Naive thymus-derived CD8-positive, alpha-beta T cell (primary cell): ENCODE results near the gene MVK. TPM values are rescaled to one million over a fixed set of nuclear protein-coding genes. Genes with fewer than 3 reads are reported as not detected.

Experiments used
- ATAC-seq, 2 donors: fragments of 150-1000 bp; cut with Tn5 transposase in 1 of 2; sonication (Bioruptor Pico), chemical (Tn5 transposase) in 1 of 2; 1 replicate in 1 of 2; 2 replicates in 1 of 2; pipeline ENCODE4 v1.10.0; 2021; ENCODE audit warnings: mild to moderate bottlenecking in 2 of 2, moderate library complexity in 2 of 2
- POLR2A ChIA-PET: fragments of 350-600 bp; sonication (Branson Sonifier 250); formaldehyde crosslinking; loops from one replicate; lab custom pipeline; 2021; ENCODE audit warnings: antibody characterized with exemption; lab: Charles Lee
- DNase-seq, 10 donors: peaks; one replicate each; pipeline versions ENCODE4 v3.0.0 to v3.0.0-alpha.2; 2020 to 2022
- H3K27ac Mint-ChIP-seq, 10 donors: one replicate each; pipeline ENCODE4 v1.8.0; 2020 to 2022; ENCODE audit warnings: mild to moderate bottlenecking in 10 of 10, mixed read lengths in 10 of 10, moderate library complexity in 4 of 10, inconsistent platforms in 1 of 10
- H3K27me3 Mint-ChIP-seq, 5 donors: one replicate each; pipeline ENCODE4 v1.8.0; 2021 to 2022; ENCODE audit warnings: mixed read lengths in 5 of 5
- H3K36me3 Mint-ChIP-seq, 3 donors: one replicate each; pipeline ENCODE4 v1.8.0; 2020 to 2022; ENCODE audit warnings: mixed read lengths in 3 of 3, mild to moderate bottlenecking in 2 of 3, inconsistent platforms in 1 of 3
- H3K4me1 Mint-ChIP-seq, 4 donors: one replicate each; pipeline ENCODE4 v1.8.0; 2021 to 2022; ENCODE audit warnings: mixed read lengths in 4 of 4
- H3K4me3 Mint-ChIP-seq, 10 donors: one replicate each; pipeline ENCODE4 v1.8.0; 2020 to 2022; ENCODE audit warnings: mild to moderate bottlenecking in 10 of 10, mixed read lengths in 10 of 10, moderate library complexity in 6 of 10, inconsistent platforms in 1 of 10
- H3K9me3 Mint-ChIP-seq, 9 donors: one replicate each; pipeline ENCODE4 v1.8.0; 2020 to 2022; ENCODE audit warnings: mixed read lengths in 9 of 9, mild to moderate bottlenecking in 3 of 9, inconsistent platforms in 1 of 9, moderate library complexity in 1 of 9
- polyA plus RNA-seq, 3 donors: library from polyadenylated mRNA; unstranded; fragments of 300-500 nt; fragmentation: Illumina TruSeq; gene quantifications; one replicate each; pipeline ENCODE4 v1.2.3, GENCODE V29; 2021
- total RNA-seq, 8 experiments: library from RNA in 2 of 8; stranded (reverse) in 2 of 8; gene quantifications; one replicate each; pipeline ENCODE4 v1.2.3 and lab custom pipeline; 2021 to 2026

MVK gene
- total and polyA plus RNA-seq, 5 experiments from 2014 or later, result 2.6 to 11.5 (median 3.6) TPM

GRCh38 chr12:109608270-109608669 is 34.7 kb downstream of the MVK start:
- peaks cover 0 to 50% (median 18%) of the 10 kb centered on the region in 5 donors for H3K27me3 Mint-ChIP-seq
- no peaks in the 10 kb centered on the region for H3K9me3 Mint-ChIP-seq
- ATAC-seq, result no peak
- DNase-seq, result no peak
- H3K4me1 Mint-ChIP-seq, result no peaks in the 10 kb centered on the region
- no peaks in the 10 kb centered on the region for H3K36me3 Mint-ChIP-seq
- H3K4me3 Mint-ChIP-seq, result no peak overlapping the region
- POLR2A ChIA-PET, result no interaction called here
- no peak overlapping the region for H3K27ac Mint-ChIP-seq

GRCh38 chr12:109608793-109609192 is 35.2 kb downstream of the MVK start:
- Mint-ChIP-seq H3K27me3 (peaks cover 0 to 50% (median 18%) of the 10 kb centered on the region in 5 donors), H3K4me1 (no peaks in the 10 kb centered on the region), H3K27ac (no peak overlapping the region), H3K36me3 (no peaks in the 10 kb centered on the region), H3K4me3 (no peak overlapping the region), H3K9me3 (no peaks in the 10 kb centered on the region)
- no peak for ATAC-seq
- POLR2A ChIA-PET, result no interaction called here
- no peak for DNase-seq

- POLR2A ChIA-PET, result no interaction called here
- H3K27me3 Mint-ChIP-seq, result peaks cover 0 to 50% (median 18%) of the 10 kb centered on the region in 5 donors
- no peak for ATAC-seq
Measured at GRCh38 chr12:109609342-109609741, 35.7 kb downstream of the MVK start.

GRCh38 chr12:109610523-109610922 is 36.9 kb downstream of the MVK start:
- ATAC-seq, result no peak
- Mint-ChIP-seq H3K4me3 (no peak overlapping the region), H3K27me3 (peaks cover 3 to 52% (median 18%) of the 10 kb centered on the region in 5 donors), H3K27ac (no peak overlapping the region), H3K9me3 (no peaks in the 10 kb centered on the region), H3K4me1 (no peaks in the 10 kb centered on the region), H3K36me3 (no peaks in the 10 kb centered on the region)
- POLR2A ChIA-PET, result no interaction called here
- no peak for DNase-seq

More at GRCh38 chr12:109609342-109609741, 35.7 kb downstream of the MVK start:
- Mint-ChIP-seq H3K4me1 (no peaks in the 10 kb centered on the region), H3K4me3 (no peak overlapping the region), H3K27ac (peak overlapping the region in 1 of 10 donors; percentile 24), H3K9me3 (no peaks in the 10 kb centered on the region), H3K36me3 (no peaks in the 10 kb centered on the region)
- DNase-seq, result no peak

- H3K4me3 Mint-ChIP-seq, result no peak overlapping the region
- no peaks in the 10 kb centered on the region for H3K36me3 Mint-ChIP-seq
- POLR2A ChIA-PET, result no interaction called here
- DNase-seq, result no peak
- ATAC-seq, result no peak
- peaks cover 3 to 53% (median 20%) of the 10 kb centered on the region in 5 donors for H3K27me3 Mint-ChIP-seq
- no peaks in the 10 kb centered on the region for H3K4me1 Mint-ChIP-seq
- no peaks in the 10 kb centered on the region for H3K9me3 Mint-ChIP-seq
- no peak overlapping the region for H3K27ac Mint-ChIP-seq
Measured at GRCh38 chr12:109611223-109611622, 37.6 kb downstream of the MVK start.

- no peak for ATAC-seq
- no peak overlapping the region for H3K4me3 Mint-ChIP-seq
- DNase-seq, result no peak
- POLR2A ChIA-PET, result interaction anchor here (0.7 kb wide), 1 partner anchor 59 kb away, joined by 5 read pairs; no protein-coding TSS in a partner anchor
- no peaks in the 10 kb centered on the region for H3K4me1 Mint-ChIP-seq
- H3K36me3 Mint-ChIP-seq, result no peaks in the 10 kb centered on the region
- H3K9me3 Mint-ChIP-seq, result no peaks in the 10 kb centered on the region
- H3K27me3 Mint-ChIP-seq, result peaks cover 3 to 58% (median 25%) of the 10 kb centered on the region in 5 donors
- H3K27ac Mint-ChIP-seq, result no peak overlapping the region
Measured at GRCh38 chr12:109612003-109612402, 38.4 kb downstream of the MVK start.

- peaks cover 3 to 51% (median 21%) of the 10 kb centered on the region in 5 donors for H3K27me3 Mint-ChIP-seq
- no peak for DNase-seq
- H3K9me3 Mint-ChIP-seq, result no peaks in the 10 kb centered on the region
- H3K4me1 Mint-ChIP-seq, result no peaks in the 10 kb centered on the region
- H3K36me3 Mint-ChIP-seq, result no peaks in the 10 kb centered on the region
- no peak overlapping the region for H3K4me3 Mint-ChIP-seq
- H3K27ac Mint-ChIP-seq, result no peak overlapping the region
- POLR2A ChIA-PET, result interaction anchor here (0.7 kb wide), 1 partner anchor 60 kb away, joined by 5 read pairs; no protein-coding TSS in a partner anchor
- no peak for ATAC-seq
Measured at GRCh38 chr12:109612975-109613502, 39.4 kb downstream of the MVK start.

- H3K27me3 Mint-ChIP-seq, result peaks cover 3 to 46% (median 17%) of the 10 kb centered on the region in 5 donors
- POLR2A ChIA-PET, result no interaction called here
- no peaks in the 10 kb centered on the region for H3K36me3 Mint-ChIP-seq
- H3K9me3 Mint-ChIP-seq, result no peaks in the 10 kb centered on the region
- no peak overlapping the region for H3K27ac Mint-ChIP-seq
- DNase-seq (no peak), ATAC-seq (no peak)
- no peak overlapping the region for H3K4me3 Mint-ChIP-seq
- H3K4me1 Mint-ChIP-seq, result no peaks in the 10 kb centered on the region
Measured at GRCh38 chr12:109613649-109614455, 40.3 kb downstream of the MVK start.

GRCh38 chr12:109615556-109616229 is 42.1 kb downstream of the MVK start:
- Mint-ChIP-seq H3K27ac (no peak overlapping the region), H3K9me3 (no peaks in the 10 kb centered on the region), H3K4me1 (peaks cover 0 to 1% (median 0%) of the 10 kb centered on the region in 4 donors), H3K27me3 (peaks cover 3 to 47% (median 17%) of the 10 kb centered on the region in 5 donors), H3K4me3 (no peak overlapping the region), H3K36me3 (no peaks in the 10 kb centered on the region)
- DNase-seq (peak in 1 of 10 donors; percentile 52), ATAC-seq (no peak)
- POLR2A ChIA-PET, result no interaction called here

- peaks cover 4 to 7% (median 6%) of the 10 kb centered on the region in 4 donors for H3K4me1 Mint-ChIP-seq
- no peak overlapping the region for H3K4me3 Mint-ChIP-seq
- POLR2A ChIA-PET, result no interaction called here
- H3K36me3 Mint-ChIP-seq, result no peaks in the 10 kb centered on the region
- H3K27ac Mint-ChIP-seq, result no peak overlapping the region
- H3K27me3 Mint-ChIP-seq, result peaks cover 3 to 57% (median 22%) of the 10 kb centered on the region in 5 donors
- DNase-seq, result peak in 1 of 10 donors; percentile 41
- ATAC-seq, result no peak
- H3K9me3 Mint-ChIP-seq, result no peaks in the 10 kb centered on the region
Measured at GRCh38 chr12:109617491-109617890, 43.9 kb downstream of the MVK start.

- Mint-ChIP-seq H3K4me1 (peaks cover 4 to 7% (median 6%) of the 10 kb centered on the region in 4 donors), H3K27me3 (peaks cover 3 to 58% (median 22%) of the 10 kb centered on the region in 5 donors), H3K36me3 (no peaks in the 10 kb centered on the region), H3K4me3 (no peak overlapping the region), H3K9me3 (no peaks in the 10 kb centered on the region), H3K27ac (no peak overlapping the region)
- ATAC-seq (no peak), DNase-seq (peak in 1 of 10 donors; percentile 37)
- POLR2A ChIA-PET, result no interaction called here
Measured at GRCh38 chr12:109618082-109618481, 44.5 kb downstream of the MVK start.

- no peak for ATAC-seq
- H3K9me3 Mint-ChIP-seq, result no peaks in the 10 kb centered on the region
Measured at GRCh38 chr12:109619002-109619604, 45.5 kb downstream of the MVK start.

More at GRCh38 chr12:109619002-109619604, 45.5 kb downstream of the MVK start:
- no peak overlapping the region for H3K27ac Mint-ChIP-seq
- no peaks in the 10 kb centered on the region for H3K36me3 Mint-ChIP-seq
- no peak overlapping the region for H3K4me3 Mint-ChIP-seq
- POLR2A ChIA-PET, result no interaction called here
- H3K27me3 Mint-ChIP-seq, result peaks cover 3 to 58% (median 22%) of the 10 kb centered on the region in 5 donors
- peak in 1 of 10 donors; percentile 34 for DNase-seq
- H3K4me1 Mint-ChIP-seq, result peaks cover 4 to 7% (median 6%) of the 10 kb centered on the region in 4 donors
